SU-DHL-6 (cell line): ENCODE measurements around the gene XRCC1.

Source experiments
- EZH2phosphoT487 ChIP-seq: fragments of 200-600 bp; sonication (generic), shearing (Covaris generic); conservative IDR thresholded peaks from 2 replicates; pipeline ENCODE4 v1.6.1; 2018; ENCODE audit warnings: mild to moderate bottlenecking, antibody characterized with exemption, low read length, moderate library complexity, mixed read lengths
- TF ChIP-seq, protein P1 (sequence below): fragments of 200-600 bp; sonication (generic); IDR thresholded peaks from one replicate; pipeline ENCODE4 v1.5.1; 2017; ENCODE audit warnings: antibody characterized with exemption, mild to moderate bottlenecking, low read length, moderate library complexity; ENCODE audit not compliant: insufficient read depth, poor library complexity, severe bottlenecking

DNA sequence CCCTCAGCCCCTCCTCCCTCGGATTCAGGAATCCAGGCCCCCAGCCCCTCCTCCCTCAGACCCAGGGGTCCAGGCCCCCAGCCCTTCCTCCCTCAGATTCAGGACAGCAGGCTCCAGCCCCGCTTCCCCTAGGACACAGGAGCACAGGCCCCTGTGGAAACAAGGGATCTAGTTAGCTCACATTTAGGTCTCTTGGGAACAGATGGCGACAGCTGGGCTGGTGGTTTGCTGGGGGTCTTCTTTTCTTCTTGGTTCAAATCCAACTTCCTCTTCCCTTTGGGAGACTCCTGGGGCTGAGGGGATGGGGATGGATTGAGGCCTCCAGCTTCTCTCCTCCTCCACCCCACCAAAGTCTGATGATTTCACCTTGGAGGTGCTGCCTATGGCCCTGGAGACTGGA is 22.7 kb downstream of the XRCC1 start:
- TF ChIP-seq, protein P1, sequence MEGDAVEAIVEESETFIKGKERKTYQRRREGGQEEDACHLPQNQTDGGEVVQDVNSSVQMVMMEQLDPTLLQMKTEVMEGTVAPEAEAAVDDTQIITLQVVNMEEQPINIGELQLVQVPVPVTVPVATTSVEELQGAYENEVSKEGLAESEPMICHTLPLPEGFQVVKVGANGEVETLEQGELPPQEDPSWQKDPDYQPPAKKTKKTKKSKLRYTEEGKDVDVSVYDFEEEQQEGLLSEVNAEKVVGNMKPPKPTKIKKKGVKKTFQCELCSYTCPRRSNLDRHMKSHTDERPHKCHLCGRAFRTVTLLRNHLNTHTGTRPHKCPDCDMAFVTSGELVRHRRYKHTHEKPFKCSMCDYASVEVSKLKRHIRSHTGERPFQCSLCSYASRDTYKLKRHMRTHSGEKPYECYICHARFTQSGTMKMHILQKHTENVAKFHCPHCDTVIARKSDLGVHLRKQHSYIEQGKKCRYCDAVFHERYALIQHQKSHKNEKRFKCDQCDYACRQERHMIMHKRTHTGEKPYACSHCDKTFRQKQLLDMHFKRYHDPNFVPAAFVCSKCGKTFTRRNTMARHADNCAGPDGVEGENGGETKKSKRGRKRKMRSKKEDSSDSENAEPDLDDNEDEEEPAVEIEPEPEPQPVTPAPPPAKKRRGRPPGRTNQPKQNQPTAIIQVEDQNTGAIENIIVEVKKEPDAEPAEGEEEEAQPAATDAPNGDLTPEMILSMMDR, result no peak
- TF ChIP-seq EZH2phosphoT487, result no peak
